Chondrocyte (in vitro differentiated cells): ENCODE measurements around the gene DYNLT2B. TPM values are rescaled to one million over a fixed set of nuclear protein-coding genes. Genes with fewer than 3 reads are reported as not detected.

ENCODE experiments used
- DNase-seq: peaks from one replicate; pipeline ENCODE4 v3.0.0; 2021; ENCODE audit warnings: mixed read lengths, low spot score
- H3K27ac Mint-ChIP-seq: one replicate; pipeline ENCODE4 v1.8.0; 2021; ENCODE audit warnings: mild to moderate bottlenecking, moderate library complexity, mixed read lengths; ENCODE audit not compliant: unreplicated experiment
- H3K27me3 Mint-ChIP-seq: 2 replicates; pipeline ENCODE4 v1.8.0; 2021; ENCODE audit warnings: low read depth, mixed read lengths
- H3K36me3 Mint-ChIP-seq: 2 replicates; pipeline ENCODE4 v1.8.0; 2021; ENCODE audit warnings: low read depth, mixed read lengths
- H3K4me1 Mint-ChIP-seq: 2 replicates; pipeline ENCODE4 v1.8.0; 2021; ENCODE audit warnings: low read depth, mild to moderate bottlenecking, mixed read lengths
- H3K4me3 Mint-ChIP-seq: one replicate; pipeline ENCODE4 v1.8.0; 2021; ENCODE audit warnings: mild to moderate bottlenecking, moderate library complexity, mixed read lengths; ENCODE audit not compliant: unreplicated experiment
- H3K9me3 Mint-ChIP-seq: 2 replicates; pipeline ENCODE4 v1.8.0; 2021; ENCODE audit warnings: low read depth, mixed read lengths
- CTCF ChIP-seq: fragments of 200-600 bp; sonication (generic); IDR thresholded peaks from 2 replicates; pipeline ENCODE4 v1.5.0; 2021; ENCODE audit warnings: antibody characterized with exemption, mild to moderate bottlenecking, moderate library complexity
- total RNA-seq: library from RNA; stranded (reverse); gene quantifications from 3 replicates; pipeline ENCODE4 v1.2.1, GENCODE V29; 2021

DYNLT2B gene
- total RNA-seq, 1 donor from 2014 or later = 12.1 TPM

GRCh38 chr3:196270499-196270898, 47.5 kb downstream of the DYNLT2B start:
- Mint-ChIP-seq H3K9me3 (no peaks in the 10 kb centered on the region), H3K4me1 (peaks cover 12% of the 10 kb centered on the region), H3K27ac (no peak overlapping the region), H3K36me3 (peaks cover 16% of the 10 kb centered on the region), H3K27me3 (no peaks in the 10 kb centered on the region), H3K4me3 (no peak overlapping the region)
- DNase-seq = no peak
- TF ChIP-seq CTCF = no peak

GRCh38 chr3:196268284-196269163, 49.5 kb downstream of the DYNLT2B start:
- DNase-seq = no peak
- H3K36me3 Mint-ChIP-seq = peaks cover 22% of the 10 kb centered on the region
- H3K4me1 Mint-ChIP-seq = no peaks in the 10 kb centered on the region
- H3K9me3 Mint-ChIP-seq = no peaks in the 10 kb centered on the region
- no peak for TF ChIP-seq CTCF
- no peaks in the 10 kb centered on the region for H3K27me3 Mint-ChIP-seq
- no peak overlapping the region for H3K27ac Mint-ChIP-seq
- no peak overlapping the region for H3K4me3 Mint-ChIP-seq

- Mint-ChIP-seq H3K4me1 (no peaks in the 10 kb centered on the region), H3K27ac (no peak overlapping the region), H3K36me3 (peaks cover 19% of the 10 kb centered on the region)
Observed at GRCh38 chr3:196263819-196264218, 54.2 kb downstream of the DYNLT2B start.

GRCh38 chr3:196260784-196261183, 57.3 kb downstream of the DYNLT2B start:
- Mint-ChIP-seq H3K9me3 (no peaks in the 10 kb centered on the region), H3K4me3 (no peak overlapping the region), H3K27me3 (no peaks in the 10 kb centered on the region), H3K36me3 (peaks cover 15% of the 10 kb centered on the region), H3K4me1 (no peaks in the 10 kb centered on the region), H3K27ac (no peak overlapping the region)
- no peak for TF ChIP-seq CTCF
- no peak for DNase-seq

More at GRCh38 chr3:196263819-196264218, 54.2 kb downstream of the DYNLT2B start:
- H3K4me3 Mint-ChIP-seq = no peak overlapping the region
- TF ChIP-seq CTCF = no peak
- no peaks in the 10 kb centered on the region for H3K27me3 Mint-ChIP-seq
- H3K9me3 Mint-ChIP-seq = no peaks in the 10 kb centered on the region
- no peak for DNase-seq

GRCh38 chr3:196255776-196256175, 62.3 kb downstream of the DYNLT2B start:
- Mint-ChIP-seq H3K9me3 (no peaks in the 10 kb centered on the region), H3K36me3 (peaks cover 5% of the 10 kb centered on the region), H3K4me1 (peaks cover 3% of the 10 kb centered on the region), H3K27ac (no peak overlapping the region), H3K4me3 (no peak overlapping the region), H3K27me3 (no peaks in the 10 kb centered on the region)
- no peak for DNase-seq
- no peak for TF ChIP-seq CTCF
